ENCODE data around the gene FAM83C.
"Not testable (repeated sequence)": the region's sequence is repeated elsewhere in the genome, so short reads cannot be mapped to it uniquely, and the experiment has no call there.

FAM83C gene

DNA sequence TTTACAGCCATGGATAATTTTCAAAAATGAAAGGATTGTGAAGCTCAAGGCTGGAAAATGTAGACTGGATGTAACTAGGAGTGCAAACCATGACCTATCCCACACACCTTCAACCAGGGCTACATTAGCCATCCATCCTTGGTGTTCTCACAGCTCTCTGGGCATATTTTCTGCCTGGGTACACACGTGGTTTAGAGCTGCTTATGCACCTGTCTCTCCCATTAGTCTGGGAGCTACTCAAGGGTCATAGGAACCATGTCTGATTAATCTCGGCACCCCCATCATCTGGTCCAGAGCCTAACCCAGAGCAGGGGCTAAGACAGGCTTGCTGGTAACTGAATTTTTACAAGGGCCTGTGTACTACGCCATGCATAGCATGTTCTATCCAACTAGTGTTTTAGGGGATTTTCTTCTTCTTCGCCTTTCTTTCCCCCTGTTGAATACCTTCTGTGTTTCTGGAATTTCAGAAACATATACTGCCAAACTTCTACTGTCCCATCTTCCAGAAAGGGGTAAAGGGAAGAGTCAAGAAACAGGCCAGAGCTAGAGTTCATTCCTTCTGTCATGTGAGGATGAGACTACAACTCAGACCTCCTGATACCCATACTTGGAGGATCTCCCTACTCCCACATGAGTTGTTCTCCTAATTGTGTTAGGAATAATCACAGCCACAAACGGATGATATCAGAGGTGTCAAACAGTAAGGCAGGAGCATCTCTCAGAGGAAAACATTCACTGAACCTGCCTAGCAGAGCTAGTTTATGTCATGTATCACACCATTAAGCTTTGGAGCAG is 25.4 kb upstream of the FAM83C start:
- DNase-seq: no peak

DNA sequence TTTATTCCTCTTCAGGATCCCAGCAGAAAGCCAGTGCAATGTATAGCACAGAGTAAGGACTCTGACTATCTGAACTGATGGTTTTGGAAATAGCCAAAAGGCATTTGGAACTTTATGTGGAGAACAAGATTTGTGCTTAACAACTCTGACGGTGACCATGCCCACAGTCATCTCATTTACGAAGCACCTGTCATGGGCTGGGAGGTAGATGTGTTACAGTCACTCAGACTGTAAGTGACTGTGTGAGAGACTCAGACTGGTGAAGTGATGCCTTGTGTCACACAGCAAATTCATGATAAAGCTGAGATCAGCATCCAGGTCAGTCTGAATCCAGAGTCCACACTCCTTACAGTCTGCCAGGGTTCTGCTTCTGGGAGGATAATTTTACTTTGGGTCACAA is 23.9 kb upstream of the FAM83C start:
- DNase-seq: no peak

DNA sequence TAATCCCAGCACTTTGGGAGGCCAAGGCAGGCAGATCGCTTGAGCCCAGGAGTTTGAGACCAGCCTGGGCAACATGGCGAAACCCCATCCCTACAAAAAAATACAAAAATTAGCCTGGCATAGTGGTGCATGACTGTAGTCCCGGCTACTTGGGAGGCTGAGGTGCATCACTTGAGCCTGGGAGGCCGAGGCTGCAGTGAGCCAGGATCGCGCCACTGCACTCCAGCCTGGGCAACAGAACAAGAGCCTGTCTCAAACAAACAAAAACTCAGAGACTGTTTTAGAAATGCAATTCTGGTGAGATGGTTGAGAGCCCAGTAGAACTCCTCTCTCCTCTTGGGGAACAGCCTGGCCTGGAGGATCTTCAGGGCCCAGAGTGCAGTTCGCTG is 23.4 kb upstream of the FAM83C start:
- DNase-seq: not testable (repeated sequence)

DNA sequence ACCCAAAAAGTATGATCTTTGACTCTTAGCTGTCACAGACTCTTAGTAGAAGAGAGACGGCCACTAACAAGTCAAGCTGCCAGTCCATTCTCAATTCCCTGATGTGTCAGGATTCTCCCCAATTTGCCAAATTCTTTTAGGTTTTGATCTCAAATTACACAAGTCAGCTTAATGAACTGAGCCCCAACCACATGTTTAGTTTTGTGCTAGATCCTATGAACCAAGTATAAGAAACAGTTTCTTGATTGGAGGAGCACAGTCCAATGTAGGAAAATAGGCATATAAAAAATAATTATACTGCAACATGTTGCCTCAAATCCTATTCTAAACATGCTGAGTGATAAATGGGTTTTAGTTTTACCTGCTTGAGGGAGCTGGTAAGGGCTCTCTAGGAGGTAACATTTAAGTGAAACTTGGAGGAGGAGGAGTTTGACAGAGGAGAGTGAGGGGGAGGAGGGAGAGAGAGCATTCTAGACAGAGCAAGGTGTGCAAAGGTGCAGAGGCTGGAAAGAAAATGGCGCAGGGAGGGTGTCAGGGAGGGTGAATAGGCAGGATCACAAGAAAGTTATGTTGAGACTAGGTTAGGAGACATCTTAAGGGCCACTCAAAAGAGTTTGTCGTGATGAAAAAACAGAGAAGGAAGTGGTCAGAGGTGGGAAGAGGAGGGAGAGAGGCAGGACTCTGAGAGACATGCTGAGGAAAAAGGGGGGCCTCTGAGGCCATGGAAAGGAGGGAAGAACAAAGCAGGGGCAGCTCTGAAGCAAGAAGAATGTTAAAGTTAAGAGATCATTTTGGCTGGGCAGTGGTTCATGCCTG is 22.8 kb upstream of the FAM83C start:
- no peak for DNase-seq

DNA sequence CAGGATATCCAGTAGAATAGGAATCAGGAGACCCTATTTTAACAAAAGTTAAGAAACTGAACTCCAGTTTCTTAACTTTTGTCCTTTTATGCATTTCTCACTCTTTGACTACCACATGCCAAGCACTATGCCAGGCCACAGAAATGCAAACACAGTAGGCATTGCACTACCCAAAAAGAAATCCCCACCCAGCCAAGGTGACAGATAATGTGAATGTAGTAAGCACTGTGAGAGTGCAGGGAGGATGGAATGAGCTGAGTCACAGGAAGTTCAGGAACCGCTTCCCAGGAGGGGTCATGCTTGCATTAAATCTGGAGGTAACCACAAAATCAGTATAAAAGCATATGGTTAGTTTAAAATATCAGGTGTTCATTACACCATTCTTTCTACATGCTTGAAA is 20.1 kb upstream of the FAM83C start:
- peak; percentile 50 for DNase-seq

DNA sequence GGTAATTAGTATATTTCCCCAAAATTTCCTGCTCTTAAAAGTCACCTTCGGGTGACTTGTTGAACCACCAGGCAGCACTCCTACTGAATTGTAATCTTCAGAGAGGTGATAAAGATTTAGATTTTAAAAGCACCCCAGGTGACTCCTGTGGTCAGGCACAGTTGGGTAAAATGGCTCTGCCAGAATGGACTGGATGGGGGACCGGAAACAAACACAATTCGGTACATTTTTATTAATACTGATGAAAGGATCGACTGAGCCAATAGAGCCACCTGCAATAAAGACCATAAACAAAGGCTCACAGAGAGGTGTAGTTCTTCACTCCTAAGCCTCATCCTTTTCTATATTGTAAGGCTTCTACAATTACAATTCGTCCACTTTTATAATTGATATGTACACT is 19.6 kb upstream of the FAM83C start:
- no peak for DNase-seq

DNA sequence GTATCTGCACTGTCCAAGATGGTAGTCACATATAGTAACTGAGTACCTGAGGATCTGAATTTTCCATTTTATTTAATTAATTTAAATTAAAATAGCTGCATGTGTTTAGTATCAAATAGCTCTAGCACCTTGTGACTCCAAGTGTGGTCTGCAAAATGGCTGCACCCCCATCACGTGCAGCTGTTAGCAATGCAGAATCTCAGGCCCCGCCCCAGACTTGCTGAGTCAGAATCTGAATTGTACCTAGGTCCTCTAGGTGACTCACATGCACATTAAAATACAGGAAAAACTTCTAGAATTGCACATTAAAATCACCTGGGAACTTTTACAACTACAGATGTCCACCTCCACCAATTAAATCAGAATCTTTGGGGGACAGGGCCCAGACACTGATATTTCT is 19.2 kb upstream of the FAM83C start:
- DNase-seq: peak; percentile 81

DNA sequence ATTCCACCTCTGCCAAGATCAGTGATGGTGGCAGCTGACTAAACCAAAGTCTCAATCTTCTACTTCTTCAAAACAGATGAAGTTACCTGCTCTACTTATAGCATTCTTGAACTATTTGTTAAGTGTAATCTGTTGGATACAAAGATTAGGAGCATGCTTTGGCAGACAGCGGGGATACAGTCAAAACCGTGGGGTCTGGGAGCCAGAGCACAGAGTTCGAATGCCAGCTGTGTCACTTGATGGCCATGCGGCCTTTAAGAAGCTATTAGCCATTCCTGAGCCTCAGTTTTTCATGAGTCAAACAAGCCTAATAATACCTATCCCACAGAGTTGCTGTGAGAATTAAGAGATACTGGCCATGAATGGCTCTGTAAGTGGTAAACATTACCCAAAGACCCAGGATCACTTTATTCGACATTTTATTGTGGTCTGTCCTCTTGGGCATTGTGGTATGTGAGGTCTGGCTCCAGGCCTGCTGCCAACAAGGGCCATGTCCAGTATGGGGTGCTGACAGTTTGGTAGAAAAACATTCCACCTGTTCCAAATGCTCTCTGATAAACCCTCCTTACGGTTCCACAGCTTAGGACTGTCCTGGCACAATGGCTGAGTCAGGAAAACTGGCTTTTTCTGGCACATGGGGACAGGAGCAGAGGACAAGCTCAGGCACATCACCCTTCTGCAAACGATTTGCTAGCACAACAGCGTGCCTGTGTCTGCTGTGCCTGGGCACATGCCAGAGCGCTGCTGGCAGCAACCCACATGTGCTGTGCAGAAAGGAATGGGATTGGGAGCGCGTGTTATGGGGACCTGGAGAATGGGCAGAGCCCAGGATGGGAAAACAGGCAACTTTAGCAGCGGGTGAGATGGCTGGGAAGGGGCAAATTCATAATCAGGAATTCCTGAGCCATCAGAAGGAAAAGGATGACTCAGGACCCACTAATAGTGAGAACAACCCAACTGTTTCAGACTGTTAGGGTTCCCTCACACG is 15.7 kb upstream of the FAM83C start:
- no peak for DNase-seq

DNA sequence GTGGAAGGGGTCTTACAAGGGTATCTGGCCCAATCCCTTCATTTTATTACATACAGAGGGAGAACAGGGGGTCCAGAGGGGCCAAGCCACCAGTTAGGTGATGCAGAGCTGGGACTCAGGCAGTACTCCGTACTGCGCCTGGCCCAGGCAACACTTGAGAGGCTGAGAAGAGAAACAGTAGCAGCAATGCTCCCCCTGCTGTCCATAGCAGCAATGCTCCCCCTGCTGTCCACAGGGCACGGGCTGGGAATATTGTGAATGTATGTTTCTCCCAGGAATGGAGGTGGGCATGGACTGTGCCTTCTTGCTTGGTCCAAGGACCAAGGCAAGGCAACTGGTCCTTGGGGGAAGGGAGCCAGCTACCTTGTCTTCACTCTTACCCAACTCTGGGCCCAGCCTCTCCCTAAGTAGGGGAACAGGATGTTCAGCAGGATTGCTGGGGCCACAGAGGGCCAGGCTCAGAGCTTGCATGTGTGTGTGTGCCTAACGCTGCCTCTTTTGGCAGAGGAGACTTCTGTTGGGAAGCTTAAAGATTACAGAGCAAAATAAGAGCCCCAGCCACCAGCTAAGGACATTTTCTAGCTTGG is 14.8 kb upstream of the FAM83C start:
- DNase-seq: peak; percentile 69

DNA sequence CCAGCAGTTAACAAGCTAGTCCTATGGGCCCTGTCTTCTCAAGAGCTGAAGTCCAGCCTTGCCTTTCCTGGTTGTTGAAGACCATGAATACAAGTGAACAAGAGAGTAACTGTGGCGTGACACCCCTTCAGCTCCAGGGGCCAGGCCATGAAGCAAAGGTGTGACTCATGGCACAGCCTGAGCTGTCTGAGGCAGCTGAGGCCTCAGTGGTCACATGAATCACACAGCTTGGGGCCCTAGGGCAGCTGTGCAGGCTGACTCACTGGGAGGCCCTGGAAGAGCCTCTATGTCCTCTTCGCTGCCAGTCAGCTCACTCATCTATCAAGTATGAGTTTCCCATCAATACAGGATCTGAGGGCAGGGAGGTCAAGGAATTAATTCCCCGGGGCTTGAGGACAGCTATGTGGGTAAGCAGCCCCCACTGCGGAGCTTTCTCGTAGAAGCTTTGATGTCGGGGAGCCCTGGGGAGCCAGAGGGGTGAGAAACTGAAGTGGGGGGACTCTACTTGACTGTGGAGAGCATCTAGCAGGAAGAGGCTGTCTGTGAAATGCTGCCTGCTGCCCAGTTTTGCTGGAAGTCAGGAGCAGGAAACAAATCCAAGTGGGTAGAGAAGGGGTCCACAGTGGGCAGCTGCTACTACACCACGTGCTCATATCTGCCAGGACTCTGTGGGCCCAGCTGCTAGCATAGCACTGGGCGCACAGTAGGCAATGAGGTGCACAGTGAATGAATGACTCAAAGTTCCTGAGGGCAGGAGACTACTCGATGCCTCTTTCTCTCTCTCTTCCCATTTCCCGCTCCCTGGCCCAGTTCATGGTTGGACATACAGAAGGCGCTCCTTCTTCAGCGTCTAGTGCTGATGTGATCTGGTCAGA is 13.7 kb upstream of the FAM83C start:
- peak; percentile 88 for DNase-seq

DNA sequence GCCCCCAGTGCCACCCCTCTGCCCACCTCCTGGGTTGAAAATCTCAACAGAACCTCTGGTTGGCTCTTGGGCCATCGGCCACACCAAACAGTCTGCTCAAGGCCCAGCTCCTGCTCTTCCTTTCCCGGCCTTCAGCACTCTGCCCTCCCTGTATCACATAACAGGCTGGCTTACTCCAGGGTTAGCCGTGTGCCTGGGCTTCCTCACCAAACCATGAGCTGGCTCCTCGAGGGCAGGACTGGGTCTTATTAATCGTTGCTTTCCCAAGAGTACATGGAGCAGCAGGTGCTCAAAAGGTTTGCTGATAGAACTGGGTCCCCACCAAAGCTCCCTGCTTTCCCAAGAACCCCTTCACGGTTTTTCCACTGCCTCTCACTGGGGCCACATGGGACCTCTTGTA is 12.7 kb upstream of the FAM83C start:
- no peak for DNase-seq

DNA sequence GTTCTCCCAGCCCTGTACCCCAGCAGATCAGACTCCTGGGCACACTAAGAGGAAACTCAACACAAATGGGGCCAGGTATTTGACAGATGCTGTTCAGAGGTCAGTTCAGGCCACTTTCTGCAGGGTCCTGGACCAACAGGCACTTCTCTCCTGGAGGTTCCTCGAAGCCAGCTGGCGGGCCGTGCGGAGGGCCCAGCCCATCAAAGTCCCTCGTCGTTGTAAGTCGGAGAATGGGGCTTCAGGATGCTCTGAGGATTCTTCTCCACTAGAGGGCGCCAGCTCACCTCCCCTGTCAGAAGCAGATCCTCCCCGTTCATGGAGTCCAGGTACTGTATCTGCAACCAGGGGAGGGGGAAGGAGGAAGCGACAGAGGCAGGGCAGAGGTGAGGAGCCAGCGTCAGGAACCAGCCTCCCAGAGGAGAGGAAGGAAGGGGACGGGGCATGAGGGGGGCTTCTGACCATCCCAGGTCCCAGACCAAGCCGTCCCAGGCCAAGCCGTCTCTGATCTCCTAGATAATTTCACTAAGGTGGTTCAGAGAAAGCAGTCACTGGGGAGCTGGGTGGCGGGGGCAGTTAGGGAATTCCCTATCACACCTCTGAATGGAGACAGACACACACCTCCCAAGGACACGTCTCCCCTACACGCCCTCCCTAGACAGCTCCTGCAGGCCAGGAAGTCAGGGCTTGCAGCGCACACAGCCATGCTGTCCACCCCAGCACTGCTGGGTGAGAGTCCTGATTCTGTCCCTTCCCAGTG is 11.7 kb upstream of the FAM83C start:
- peak; percentile 90 for DNase-seq

DNA sequence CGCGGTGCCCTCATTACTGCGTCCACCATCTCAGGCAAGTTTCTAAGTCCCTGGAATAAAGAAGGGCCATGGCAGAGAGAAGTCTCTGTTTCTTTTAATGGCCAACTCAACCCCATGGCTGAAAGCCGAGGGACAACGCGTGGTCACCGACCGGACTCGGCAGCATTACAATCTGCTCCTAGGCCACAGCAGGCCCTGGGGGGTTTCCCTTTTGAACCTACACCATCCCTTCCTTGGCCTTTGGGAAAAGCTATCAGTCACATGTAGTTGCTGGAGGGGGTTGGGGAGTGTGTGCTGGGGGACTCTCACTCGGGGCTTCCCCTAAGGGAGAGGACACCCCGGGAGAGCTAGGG is 11.1 kb upstream of the FAM83C start:
- no peak for DNase-seq

DNA sequence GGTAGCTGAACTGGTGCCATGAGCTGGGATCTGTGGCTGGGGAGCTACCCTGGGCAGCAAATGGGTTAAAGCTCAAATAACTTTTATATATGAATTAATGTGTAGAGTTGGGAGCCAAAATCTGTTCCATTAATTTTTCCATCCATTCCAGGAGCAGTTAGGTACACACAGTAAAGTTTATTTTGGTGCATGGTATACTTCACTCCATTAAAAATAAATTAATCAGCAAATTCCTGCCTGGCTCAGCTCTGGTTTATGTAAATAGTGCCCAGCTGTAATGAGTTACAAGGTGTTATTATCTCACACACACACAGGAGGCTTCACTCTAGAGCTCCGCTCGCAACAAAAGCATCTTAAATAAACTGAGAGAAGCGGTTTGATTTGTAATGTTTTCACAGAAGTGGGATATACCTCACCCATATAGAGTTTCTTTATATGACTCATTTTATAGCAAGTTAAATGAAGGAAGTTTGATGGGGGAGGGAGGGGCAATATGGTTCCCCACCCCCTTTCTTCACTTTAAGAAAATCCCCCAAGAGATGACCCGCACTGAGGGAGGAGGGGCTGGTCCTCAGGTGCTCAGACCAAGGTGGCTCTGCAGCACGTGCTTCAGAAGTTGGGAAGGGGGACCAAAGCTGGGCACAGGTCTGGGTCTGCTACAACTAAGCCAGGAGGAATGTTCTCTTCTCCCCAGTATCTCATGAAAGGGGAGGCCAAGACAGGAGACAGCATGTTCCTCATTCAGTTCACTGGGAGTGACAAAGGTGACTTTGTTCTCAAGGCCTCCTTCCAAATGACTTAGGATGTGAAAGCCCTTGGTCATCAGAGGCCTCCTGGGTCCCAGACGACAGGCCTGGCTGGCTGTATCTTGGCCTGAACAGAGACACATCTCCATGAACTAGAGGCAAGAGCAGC is 10.5 kb upstream of the FAM83C start:
- no peak for DNase-seq

DNA sequence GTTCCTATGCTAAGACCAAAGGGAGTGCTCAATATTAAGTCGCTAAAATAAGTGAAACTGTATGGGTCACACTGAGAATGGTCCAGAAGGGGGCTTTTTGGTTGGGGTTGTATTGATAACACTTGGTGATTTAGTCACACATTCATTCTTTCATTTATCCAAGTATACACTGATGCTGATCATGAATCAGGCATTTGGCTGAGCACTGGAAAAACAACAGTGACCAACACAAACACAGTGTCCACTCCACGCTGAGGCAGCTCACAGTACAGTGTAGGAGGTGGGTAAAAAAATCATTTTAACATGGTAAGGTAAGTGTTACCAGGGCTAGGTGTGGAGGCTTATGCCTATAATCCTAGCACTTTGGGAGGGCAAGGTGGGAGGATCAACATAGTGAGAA is 9.2 kb upstream of the FAM83C start:
- no peak for DNase-seq

DNA sequence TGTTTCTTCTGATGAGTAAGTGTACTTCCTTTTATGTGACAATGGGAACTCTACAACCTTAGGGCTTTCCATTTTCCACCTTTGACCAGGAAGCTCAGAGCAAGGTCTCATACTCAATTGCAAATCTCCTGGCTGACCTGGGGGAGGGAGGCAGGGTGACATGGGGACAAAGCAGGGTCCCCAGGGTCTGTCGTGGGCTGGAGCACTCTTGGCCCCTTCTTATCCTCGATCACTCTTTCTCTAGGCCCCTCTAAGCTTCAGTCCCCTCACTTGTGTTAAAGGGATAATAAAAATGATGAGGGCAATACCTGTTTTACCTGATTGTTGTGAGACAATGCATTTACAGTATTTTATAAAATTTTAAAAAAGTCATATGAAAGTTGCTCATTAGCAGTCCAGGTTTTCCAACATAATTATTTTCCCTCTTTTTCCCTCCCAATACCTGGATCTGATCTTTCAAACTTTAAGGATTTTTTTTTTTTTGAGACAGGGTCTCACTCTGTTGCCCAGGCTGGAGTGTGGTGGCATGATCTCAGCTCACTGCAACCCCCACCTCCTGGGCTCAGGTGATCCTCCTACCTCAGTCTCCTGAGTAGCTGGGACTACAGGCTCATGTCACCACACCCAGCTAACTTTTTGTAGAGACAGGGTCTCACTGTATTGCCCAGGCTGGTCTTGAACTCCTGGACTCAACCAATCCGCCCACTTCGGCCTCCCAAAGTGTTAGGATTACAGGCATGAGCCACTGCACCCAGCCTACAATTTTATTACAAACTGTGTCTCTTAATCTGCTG is 8.4 kb upstream of the FAM83C start:
- DNase-seq: no peak

DNA sequence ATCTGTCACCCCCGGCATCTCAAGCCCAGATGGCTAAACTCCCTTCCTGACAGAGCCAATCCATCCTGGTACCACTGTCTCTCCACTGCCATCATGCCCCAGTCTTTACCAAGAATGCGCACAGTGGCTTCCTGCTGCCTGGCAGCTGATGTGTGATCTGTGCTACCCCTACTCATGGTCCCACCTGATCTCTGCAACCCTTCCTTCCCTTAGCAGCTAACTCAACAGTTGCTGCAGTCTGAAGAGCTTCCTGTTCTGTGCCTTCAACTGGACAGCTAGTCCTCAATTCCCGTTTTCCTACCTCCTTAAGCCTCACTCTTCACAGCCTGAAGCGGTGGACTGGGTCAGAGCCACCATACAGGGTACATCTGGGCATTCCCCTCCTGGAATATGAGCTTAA is 7.6 kb upstream of the FAM83C start:
- DNase-seq: no peak

DNA sequence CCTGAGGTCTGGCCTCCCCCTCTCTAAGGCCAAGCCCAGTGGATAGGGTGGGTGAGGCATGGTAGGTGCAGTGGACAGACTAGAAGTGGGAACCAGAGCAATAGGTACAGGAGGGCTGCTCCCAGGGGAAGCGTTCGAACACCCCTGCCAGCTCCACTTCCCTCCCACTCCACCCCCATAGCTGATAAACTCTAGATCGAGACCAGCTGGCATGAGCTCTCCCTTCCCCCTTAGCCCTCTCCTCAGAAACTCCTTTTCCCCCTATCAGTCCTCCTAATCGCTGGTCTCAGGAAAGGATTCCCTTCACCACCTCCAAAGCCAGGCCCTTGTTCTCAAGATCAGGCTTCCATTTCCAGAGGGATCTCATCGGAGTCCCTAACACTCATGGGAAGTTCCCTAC is 6.0 kb upstream of the FAM83C start:
- DNase-seq: no peak

DNA sequence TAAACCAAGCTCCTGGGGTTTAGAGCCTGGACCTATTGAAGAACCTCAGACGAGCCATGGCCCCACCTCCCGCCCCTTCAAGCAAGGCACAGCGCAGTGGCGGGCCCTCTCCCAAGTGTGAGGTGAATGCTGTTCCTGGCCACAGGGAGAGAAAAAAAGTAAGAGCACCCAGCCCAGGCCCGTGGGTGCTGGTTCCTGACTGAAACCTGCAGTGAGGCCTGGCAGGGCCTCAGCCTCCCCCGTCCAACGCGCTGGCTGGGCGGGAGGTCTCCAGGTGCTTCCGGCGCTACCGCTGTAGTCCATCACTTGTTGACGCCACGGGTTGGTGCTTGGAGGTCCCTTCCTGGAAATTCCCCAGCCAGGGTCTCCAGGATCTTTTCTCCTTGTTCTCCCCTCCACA is 5.5 kb upstream of the FAM83C start:
- DNase-seq: no peak
